WTC11 (cell line): Measurements from ENCODE around the gene BDH2. TPM values are rescaled to one million over a fixed set of nuclear protein-coding genes. Genes with fewer than 3 reads are reported as not detected.

Experiments used
- ATAC-seq: fragments of 200-7000 bp; cut with Tn5 transposase; 2 replicates; pipeline ENCODE4 v1.10.0; 2021; ENCODE audit warnings: mild to moderate bottlenecking, moderate library complexity
- CTCF ChIA-PET: fragments of 300-600 bp; sonication (Branson Sonifier 250); formaldehyde crosslinking; loops from one replicate; lab custom pipeline; 2021; ENCODE audit warnings: antibody characterized with exemption; lab: Charles Lee
- POLR2A ChIA-PET: fragments of 350-600 bp; sonication (Branson Sonifier 250); formaldehyde crosslinking; loops from one replicate; lab custom pipeline; 2021; ENCODE audit warnings: antibody characterized with exemption; lab: Charles Lee
- DNase-seq: peaks from one replicate; pipeline ENCODE4 v3.0.0; 2021; ENCODE audit warnings: low spot score
- H3K27ac Mint-ChIP-seq: 2 replicates; pipeline ENCODE4 v1.8.0; 2021; ENCODE audit warnings: mixed read lengths
- H3K27me3 Mint-ChIP-seq: 2 replicates; pipeline ENCODE4 v1.8.0; 2021; ENCODE audit warnings: low read depth, mild to moderate bottlenecking, moderate library complexity, mixed read lengths
- H3K36me3 Mint-ChIP-seq: 2 replicates; pipeline ENCODE4 v1.8.0; 2021; ENCODE audit warnings: mixed read lengths
- H3K4me1 Mint-ChIP-seq: 2 replicates; pipeline ENCODE4 v1.8.0; 2022; ENCODE audit warnings: mixed read lengths
- H3K4me3 Mint-ChIP-seq: 2 replicates; pipeline ENCODE4 v1.8.0; 2021; ENCODE audit warnings: mild to moderate bottlenecking, moderate library complexity, mixed read lengths
- H3K9me3 Mint-ChIP-seq: 2 replicates; pipeline ENCODE4 v1.8.0; 2021; ENCODE audit warnings: mixed read lengths
- CREB1 ChIP-seq: sonication (generic); formaldehyde crosslinking; IDR thresholded peaks from 2 replicates; pipeline ENCODE4 v1.8.0; 2023; ENCODE audit warnings: mild to moderate bottlenecking, missing genetic modification reagents
- CREM ChIP-seq: sonication (generic); formaldehyde crosslinking; IDR thresholded peaks from 2 replicates; pipeline ENCODE4 v1.8.1; 2022; ENCODE audit warnings: mild to moderate bottlenecking, missing genetic modification reagents, moderate library complexity
- ESRRA ChIP-seq: sonication (generic); formaldehyde crosslinking; IDR thresholded peaks from 2 replicates; pipeline ENCODE4 v1.8.1; 2022; ENCODE audit warnings: mild to moderate bottlenecking, missing genetic modification reagents, borderline replicate concordance
- KAT7 ChIP-seq: sonication (generic); formaldehyde crosslinking; IDR thresholded peaks from 2 replicates; pipeline ENCODE4 v1.8.1; 2023; ENCODE audit warnings: missing genetic modification reagents, mild to moderate bottlenecking, borderline replicate concordance
- NR1H2 ChIP-seq: sonication (generic); formaldehyde crosslinking; IDR thresholded peaks from 2 replicates; pipeline ENCODE4 v1.9.0; 2021; ENCODE audit warnings: mild to moderate bottlenecking, moderate library complexity, missing genetic modification reagents
- PRRX2 ChIP-seq: fragments of 250-450 bp; sonication (Bioruptor Pico); IDR thresholded peaks from 2 replicates; pipeline ENCODE4 v1.8.0; 2021; ENCODE audit warnings: mild to moderate bottlenecking
- SOX15 ChIP-seq: fragments of 250-450 bp; sonication (Bioruptor Pico); IDR thresholded peaks from 2 replicates; pipeline ENCODE4 v1.9.0; 2021; ENCODE audit warnings: mild to moderate bottlenecking
- SP1 ChIP-seq: sonication (generic); formaldehyde crosslinking; conservative IDR thresholded peaks from 2 replicates; pipeline ENCODE4 v1.8.1; 2022; ENCODE audit warnings: missing genetic modification reagents
- TCF7 ChIP-seq: sonication (generic); formaldehyde crosslinking; IDR thresholded peaks from 2 replicates; pipeline ENCODE4 v1.8.0; 2022; ENCODE audit warnings: mild to moderate bottlenecking, low read depth, missing genetic modification reagents, moderate library complexity
- ZNF121 ChIP-seq: sonication (generic); formaldehyde crosslinking; IDR thresholded peaks from 2 replicates; pipeline ENCODE4 v1.8.0; 2023; ENCODE audit warnings: missing genetic modification reagents
- ZNF138 ChIP-seq: sonication (generic); formaldehyde crosslinking; conservative IDR thresholded peaks from 2 replicates; pipeline ENCODE4 v1.8.1; 2022; ENCODE audit warnings: mild to moderate bottlenecking, moderate library complexity, missing genetic modification reagents
- ZNF219 ChIP-seq: sonication (generic); formaldehyde crosslinking; IDR thresholded peaks from 2 replicates; pipeline ENCODE4 v1.8.0; 2023; ENCODE audit warnings: missing genetic modification reagents, mild to moderate bottlenecking, borderline replicate concordance
- ZNF232 ChIP-seq: sonication (generic); formaldehyde crosslinking; IDR thresholded peaks from 2 replicates; pipeline ENCODE4 v1.8.0; 2022; ENCODE audit warnings: mild to moderate bottlenecking, missing genetic modification reagents
- ZNF263 ChIP-seq: sonication (generic); formaldehyde crosslinking; IDR thresholded peaks from 2 replicates; pipeline ENCODE4 v1.8.1; 2022; ENCODE audit warnings: low read depth, mild to moderate bottlenecking, moderate library complexity, missing genetic modification reagents
- ZNF317 ChIP-seq: sonication (generic); formaldehyde crosslinking; IDR thresholded peaks from 2 replicates; pipeline ENCODE4 v1.8.1; 2023; ENCODE audit warnings: low read depth, mild to moderate bottlenecking, moderate library complexity, missing genetic modification reagents, borderline replicate concordance
- ZNF396 ChIP-seq: fragments of 250-450 bp; sonication (Bioruptor Pico); IDR thresholded peaks from 2 replicates; pipeline ENCODE4 v1.8.0; 2021; ENCODE audit warnings: mild to moderate bottlenecking, moderate library complexity, borderline replicate concordance
- ZNF416 ChIP-seq: fragments of 250-450 bp; sonication (Bioruptor Pico); IDR thresholded peaks from 2 replicates; pipeline ENCODE4 v1.9.0; 2021; ENCODE audit warnings: mild to moderate bottlenecking, inconsistent platforms
- ZNF423 ChIP-seq: fragments of 250-450 bp; sonication (Bioruptor Pico); IDR thresholded peaks from 2 replicates; pipeline ENCODE4 v2.1.2; 2022; ENCODE audit warnings: mild to moderate bottlenecking, moderate library complexity
- total RNA-seq: library from RNA; stranded (reverse); gene quantifications from 3 replicates; pipeline ENCODE4 v1.2.3, GENCODE V29; 2021
- TF ChIP-seq, protein P1 (sequence below): sonication (generic); formaldehyde crosslinking; IDR thresholded peaks from 2 replicates; pipeline ENCODE4 v1.8.0; 2023; ENCODE audit warnings: missing genetic modification reagents
- TF ChIP-seq, protein P2 (sequence below): sonication (generic); formaldehyde crosslinking; conservative IDR thresholded peaks from 2 replicates; pipeline ENCODE4 v1.8.1; 2022; ENCODE audit warnings: mild to moderate bottlenecking, missing genetic modification reagents
- TF ChIP-seq, protein P3 (sequence below): sonication (generic); formaldehyde crosslinking; IDR thresholded peaks from 2 replicates; pipeline ENCODE4 v1.8.1; 2022; ENCODE audit warnings: low read depth, mild to moderate bottlenecking, moderate library complexity, missing genetic modification reagents, borderline replicate concordance
- TF ChIP-seq, protein P4 (sequence below): sonication (generic); formaldehyde crosslinking; IDR thresholded peaks from 2 replicates; pipeline ENCODE4 v1.8.0; 2022; ENCODE audit warnings: missing genetic modification reagents
- TF ChIP-seq, protein P5 (sequence below): sonication (generic); formaldehyde crosslinking; IDR thresholded peaks from 2 replicates; pipeline ENCODE4 v1.8.1; 2023; ENCODE audit warnings: mild to moderate bottlenecking, missing genetic modification reagents, borderline replicate concordance

Gene BDH2
- total RNA-seq, 1 experiment from 2014 or later: 39.6 TPM

DNA sequence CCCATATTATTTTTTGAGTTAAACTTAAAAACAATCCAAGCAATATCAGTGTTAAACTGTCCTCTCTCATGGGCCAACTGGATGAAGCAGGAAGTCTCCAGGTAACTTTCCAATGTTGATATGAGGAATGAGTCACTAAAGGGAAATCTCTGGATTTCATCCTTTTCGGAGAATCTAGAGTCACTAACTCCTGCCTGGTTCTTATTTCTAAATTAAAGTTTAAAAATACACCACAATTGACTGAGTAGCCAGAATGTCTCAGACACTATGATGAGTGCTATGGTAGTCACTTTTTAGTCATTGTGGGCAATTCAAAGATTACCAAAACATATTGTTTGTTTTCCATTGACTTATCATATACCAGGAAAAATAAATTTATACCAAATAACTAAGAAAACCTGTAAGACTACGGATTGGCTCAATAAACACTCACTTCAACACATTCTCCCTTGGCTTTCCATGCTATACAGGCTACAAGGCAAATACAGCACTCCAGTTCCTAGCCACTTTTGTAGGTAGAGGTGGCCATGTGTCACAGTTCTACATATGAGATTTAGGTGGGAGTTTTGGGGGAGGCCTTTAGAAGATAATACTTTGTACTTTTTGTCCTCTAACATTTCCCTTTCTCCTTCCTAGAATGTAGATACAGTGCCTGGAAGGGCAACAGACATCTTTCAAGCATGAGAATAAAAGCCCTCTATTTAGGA lies 31.6 kb downstream of the BDH2 start:
- Mint-ChIP-seq H3K9me3 (no peaks in the 10 kb centered on the region), H3K4me1 (peaks cover 11% of the 10 kb centered on the region), H3K27me3 (no peaks in the 10 kb centered on the region; the same call in 1 of the 2 replicates), H3K36me3 (no peaks in the 10 kb centered on the region), H3K27ac (no peak overlapping the region), H3K4me3 (no peak overlapping the region)
- no peak for TF ChIP-seq NR1H2 (CRISPR knock-in tag)
- TF ChIP-seq, protein P1, sequence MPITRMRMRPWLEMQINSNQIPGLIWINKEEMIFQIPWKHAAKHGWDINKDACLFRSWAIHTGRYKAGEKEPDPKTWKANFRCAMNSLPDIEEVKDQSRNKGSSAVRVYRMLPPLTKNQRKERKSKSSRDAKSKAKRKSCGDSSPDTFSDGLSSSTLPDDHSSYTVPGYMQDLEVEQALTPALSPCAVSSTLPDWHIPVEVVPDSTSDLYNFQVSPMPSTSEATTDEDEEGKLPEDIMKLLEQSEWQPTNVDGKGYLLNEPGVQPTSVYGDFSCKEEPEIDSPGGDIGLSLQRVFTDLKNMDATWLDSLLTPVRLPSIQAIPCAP (CRISPR knock-in tag): no peak
- no peak for TF ChIP-seq TCF7 (CRISPR knock-in tag)
- TF ChIP-seq ZNF423 (CRISPR knock-in tag): no peak
- no peak for TF ChIP-seq ZNF232
- no peak for TF ChIP-seq PRRX2 (CRISPR knock-in tag)
- TF ChIP-seq, protein P2, sequence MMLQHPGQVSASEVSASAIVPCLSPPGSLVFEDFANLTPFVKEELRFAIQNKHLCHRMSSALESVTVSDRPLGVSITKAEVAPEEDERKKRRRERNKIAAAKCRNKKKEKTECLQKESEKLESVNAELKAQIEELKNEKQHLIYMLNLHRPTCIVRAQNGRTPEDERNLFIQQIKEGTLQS (CRISPR knock-in tag): no peak
- TF ChIP-seq SOX15 (CRISPR knock-in tag): no peak
- TF ChIP-seq ZNF219 (CRISPR knock-in tag): no peak
- TF ChIP-seq, protein P3, sequence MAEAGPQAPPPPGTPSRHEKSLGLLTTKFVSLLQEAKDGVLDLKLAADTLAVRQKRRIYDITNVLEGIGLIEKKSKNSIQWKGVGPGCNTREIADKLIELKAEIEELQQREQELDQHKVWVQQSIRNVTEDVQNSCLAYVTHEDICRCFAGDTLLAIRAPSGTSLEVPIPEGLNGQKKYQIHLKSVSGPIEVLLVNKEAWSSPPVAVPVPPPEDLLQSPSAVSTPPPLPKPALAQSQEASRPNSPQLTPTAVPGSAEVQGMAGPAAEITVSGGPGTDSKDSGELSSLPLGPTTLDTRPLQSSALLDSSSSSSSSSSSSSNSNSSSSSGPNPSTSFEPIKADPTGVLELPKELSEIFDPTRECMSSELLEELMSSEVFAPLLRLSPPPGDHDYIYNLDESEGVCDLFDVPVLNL (CRISPR knock-in tag): no peak
- TF ChIP-seq ESRRA (CRISPR knock-in tag): no peak
- no peak for TF ChIP-seq ZNF121
- DNase-seq (no peak), ATAC-seq (no peak)
- POLR2A ChIA-PET: no interaction called here
- CTCF ChIA-PET: no interaction called here

DNA sequence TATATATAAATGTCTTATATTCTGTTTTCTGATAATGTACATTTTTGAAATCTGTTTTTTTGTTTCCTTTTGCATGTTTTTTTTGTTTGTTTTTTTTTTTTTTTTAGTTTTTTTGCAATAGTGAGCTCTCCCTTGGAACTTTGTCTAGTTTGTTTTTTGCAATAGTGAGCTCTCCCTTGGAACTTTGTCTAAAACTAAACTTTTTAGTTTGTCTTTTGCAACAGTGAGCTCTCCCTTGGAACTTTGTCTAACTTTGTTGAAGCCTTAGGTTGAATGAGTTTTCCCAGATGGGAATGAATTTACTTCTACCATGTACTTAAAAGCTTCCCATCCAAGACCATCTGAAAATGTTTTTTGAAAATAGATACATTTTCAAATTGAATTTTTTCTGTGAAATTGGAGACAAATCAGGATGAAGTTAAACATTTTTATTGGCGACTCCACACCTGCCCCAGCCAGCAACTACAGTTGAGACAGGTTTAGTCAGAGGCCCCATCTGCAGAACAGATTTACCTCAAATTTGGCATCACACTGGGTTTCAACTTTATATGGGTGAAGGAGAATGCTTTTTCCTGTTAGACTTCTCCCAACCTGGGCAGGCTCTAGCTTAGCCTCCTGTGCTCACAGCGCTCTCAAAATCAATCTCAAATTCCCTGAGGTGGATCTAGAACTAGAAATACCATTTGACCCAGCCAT lies 39.0 kb downstream of the BDH2 start:
- Mint-ChIP-seq H3K27me3 (no peaks in the 10 kb centered on the region; the same call in 1 of the 2 replicates), H3K36me3 (no peaks in the 10 kb centered on the region), H3K27ac (no peak overlapping the region), H3K9me3 (no peaks in the 10 kb centered on the region), H3K4me1 (no peaks in the 10 kb centered on the region), H3K4me3 (no peak overlapping the region)
- DNase-seq (no peak), ATAC-seq (no peak)
- ChIA-PET POLR2A (no interaction called here), CTCF (no interaction called here)
- TF ChIP-seq ZNF416: no peak
- no peak for TF ChIP-seq ZNF263 (CRISPR knock-in tag)
- TF ChIP-seq, protein P4, sequence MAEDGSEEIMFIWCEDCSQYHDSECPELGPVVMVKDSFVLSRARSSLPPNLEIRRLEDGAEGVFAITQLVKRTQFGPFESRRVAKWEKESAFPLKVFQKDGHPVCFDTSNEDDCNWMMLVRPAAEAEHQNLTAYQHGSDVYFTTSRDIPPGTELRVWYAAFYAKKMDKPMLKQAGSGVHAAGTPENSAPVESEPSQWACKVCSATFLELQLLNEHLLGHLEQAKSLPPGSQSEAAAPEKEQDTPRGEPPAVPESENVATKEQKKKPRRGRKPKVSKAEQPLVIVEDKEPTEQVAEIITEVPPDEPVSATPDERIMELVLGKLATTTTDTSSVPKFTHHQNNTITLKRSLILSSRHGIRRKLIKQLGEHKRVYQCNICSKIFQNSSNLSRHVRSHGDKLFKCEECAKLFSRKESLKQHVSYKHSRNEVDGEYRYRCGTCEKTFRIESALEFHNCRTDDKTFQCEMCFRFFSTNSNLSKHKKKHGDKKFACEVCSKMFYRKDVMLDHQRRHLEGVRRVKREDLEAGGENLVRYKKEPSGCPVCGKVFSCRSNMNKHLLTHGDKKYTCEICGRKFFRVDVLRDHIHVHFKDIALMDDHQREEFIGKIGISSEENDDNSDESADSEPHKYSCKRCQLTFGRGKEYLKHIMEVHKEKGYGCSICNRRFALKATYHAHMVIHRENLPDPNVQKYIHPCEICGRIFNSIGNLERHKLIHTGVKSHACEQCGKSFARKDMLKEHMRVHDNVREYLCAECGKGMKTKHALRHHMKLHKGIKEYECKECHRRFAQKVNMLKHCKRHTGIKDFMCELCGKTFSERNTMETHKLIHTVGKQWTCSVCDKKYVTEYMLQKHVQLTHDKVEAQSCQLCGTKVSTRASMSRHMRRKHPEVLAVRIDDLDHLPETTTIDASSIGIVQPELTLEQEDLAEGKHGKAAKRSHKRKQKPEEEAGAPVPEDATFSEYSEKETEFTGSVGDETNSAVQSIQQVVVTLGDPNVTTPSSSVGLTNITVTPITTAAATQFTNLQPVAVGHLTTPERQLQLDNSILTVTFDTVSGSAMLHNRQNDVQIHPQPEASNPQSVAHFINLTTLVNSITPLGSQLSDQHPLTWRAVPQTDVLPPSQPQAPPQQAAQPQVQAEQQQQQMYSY: no peak
- TF ChIP-seq, protein P5, sequence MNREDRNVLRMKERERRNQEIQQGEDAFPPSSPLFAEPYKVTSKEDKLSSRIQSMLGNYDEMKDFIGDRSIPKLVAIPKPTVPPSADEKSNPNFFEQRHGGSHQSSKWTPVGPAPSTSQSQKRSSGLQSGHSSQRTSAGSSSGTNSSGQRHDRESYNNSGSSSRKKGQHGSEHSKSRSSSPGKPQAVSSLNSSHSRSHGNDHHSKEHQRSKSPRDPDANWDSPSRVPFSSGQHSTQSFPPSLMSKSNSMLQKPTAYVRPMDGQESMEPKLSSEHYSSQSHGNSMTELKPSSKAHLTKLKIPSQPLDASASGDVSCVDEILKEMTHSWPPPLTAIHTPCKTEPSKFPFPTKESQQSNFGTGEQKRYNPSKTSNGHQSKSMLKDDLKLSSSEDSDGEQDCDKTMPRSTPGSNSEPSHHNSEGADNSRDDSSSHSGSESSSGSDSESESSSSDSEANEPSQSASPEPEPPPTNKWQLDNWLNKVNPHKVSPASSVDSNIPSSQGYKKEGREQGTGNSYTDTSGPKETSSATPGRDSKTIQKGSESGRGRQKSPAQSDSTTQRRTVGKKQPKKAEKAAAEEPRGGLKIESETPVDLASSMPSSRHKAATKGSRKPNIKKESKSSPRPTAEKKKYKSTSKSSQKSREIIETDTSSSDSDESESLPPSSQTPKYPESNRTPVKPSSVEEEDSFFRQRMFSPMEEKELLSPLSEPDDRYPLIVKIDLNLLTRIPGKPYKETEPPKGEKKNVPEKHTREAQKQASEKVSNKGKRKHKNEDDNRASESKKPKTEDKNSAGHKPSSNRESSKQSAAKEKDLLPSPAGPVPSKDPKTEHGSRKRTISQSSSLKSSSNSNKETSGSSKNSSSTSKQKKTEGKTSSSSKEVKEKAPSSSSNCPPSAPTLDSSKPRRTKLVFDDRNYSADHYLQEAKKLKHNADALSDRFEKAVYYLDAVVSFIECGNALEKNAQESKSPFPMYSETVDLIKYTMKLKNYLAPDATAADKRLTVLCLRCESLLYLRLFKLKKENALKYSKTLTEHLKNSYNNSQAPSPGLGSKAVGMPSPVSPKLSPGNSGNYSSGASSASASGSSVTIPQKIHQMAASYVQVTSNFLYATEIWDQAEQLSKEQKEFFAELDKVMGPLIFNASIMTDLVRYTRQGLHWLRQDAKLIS (CRISPR knock-in tag): no peak
- no peak for TF ChIP-seq CREM (CRISPR knock-in tag)
- no peak for TF ChIP-seq KAT7 (CRISPR knock-in tag)
- TF ChIP-seq SP1 (CRISPR knock-in tag): no peak
- TF ChIP-seq ZNF317 (CRISPR knock-in tag): no peak
- TF ChIP-seq ZNF138 (CRISPR knock-in tag): no peak
- TF ChIP-seq CREB1 (CRISPR knock-in tag): no peak
- no peak for TF ChIP-seq ZNF396
